GM18873 (cell line): Measurements from ENCODE around the gene RAD9B.
"Not testable (repeated sequence)": the region's sequence is repeated elsewhere in the genome, so short reads cannot be mapped to it uniquely, and the experiment has no call there.

Experiments
- ATAC-seq: cut with Tn5 transposase; IDR thresholded peaks from one replicate; pipeline ENCODE4 v1.9.1; 2021; ENCODE audit warnings: mild to moderate bottlenecking, moderate library complexity, moderate number of reproducible peaks; ENCODE audit not compliant: unreplicated experiment, low FRiP score

The RAD9B gene

DNA sequence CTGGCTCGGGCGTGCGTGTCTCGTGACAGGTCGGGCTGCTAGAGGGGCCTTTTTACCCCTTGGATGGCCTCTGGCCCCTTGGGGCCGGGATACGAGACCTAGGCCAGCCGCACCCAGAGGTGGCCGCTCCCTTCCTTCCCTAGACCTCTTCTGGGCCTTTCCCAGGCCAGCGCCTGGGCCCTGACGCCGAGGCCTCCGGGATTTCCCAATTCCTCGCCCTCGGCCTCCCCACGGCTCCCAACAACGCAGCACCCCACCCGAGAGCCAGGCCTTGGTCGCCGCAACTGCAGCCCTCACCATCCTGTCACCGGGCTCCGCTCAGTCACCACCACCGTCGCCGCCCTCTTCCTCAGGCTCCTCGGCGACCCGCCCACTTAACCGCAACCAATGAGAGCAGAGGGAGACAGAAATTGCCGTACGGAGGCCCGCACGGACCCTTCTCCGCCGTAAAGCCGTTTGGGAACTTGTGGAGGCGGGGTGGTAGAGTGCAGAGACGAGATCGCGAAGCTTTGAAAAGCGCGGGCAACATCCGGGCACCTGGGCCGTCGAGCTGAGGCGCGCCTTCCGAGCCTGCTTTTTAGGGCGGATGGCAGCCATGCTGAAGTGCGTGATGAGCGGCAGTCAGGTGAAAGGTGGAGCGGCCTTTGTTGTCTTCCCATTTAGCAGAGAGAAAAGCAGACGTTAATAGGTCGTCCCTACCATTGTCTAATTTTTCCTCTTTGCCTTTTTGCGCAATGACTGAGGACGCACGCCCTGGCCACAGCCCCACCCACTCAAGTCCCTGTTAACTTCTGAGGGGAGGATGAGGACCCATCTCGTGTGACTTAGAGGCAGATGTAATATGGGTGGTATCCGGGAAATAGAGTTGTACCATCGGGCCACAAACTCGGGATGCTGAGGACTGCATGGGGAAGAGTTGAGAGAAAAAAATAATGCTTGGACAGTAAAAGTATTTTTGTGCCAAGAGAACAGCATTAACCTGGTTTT, at the start of gene RAD9B, which contains the start of gene VPS29:
TSS of gene RAD9B (plus strand) at position 580 of the 987 bp plus-strand sequence. CDS start at position 587, 7 bp downstream.
TSS of gene VPS29 (minus strand) at position 360 of the 987 bp plus-strand sequence. CDS start at position 300, 60 bp downstream.
- peak; percentile 84 for ATAC-seq

DNA sequence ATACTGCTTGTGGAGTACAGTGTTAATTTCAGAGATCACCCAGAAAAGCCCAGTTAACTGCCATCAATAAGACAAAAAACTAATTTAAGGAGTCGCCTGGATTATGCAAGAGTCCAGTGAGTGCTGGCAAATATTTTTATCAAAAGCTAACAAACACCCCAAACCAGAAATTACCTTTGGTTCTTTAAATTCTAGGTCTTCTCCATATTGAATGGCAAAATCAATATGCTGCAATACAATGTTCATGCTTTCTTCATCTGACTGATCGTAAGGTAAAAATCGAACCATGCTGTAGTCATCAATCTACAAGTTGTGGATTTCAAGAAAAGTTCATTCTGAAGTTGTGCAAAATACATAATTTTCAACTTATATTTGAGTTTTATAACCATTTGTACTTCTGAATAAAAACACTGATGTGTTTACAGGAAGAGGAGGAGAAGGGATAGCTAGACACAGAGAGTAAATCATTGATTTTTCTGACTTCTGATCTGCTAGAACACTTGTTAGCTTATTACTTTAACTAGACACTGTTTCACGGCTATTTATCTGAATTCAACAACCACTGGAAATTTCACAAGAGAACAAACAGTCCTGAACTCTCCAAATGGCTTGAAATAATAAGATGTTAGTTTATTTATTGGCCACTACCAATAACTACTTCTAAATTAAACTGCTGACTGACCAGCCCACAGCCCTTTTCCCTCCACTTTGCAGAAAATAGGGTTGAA, 48.4 kb upstream of the RAD9B start:
- no peak for ATAC-seq

DNA sequence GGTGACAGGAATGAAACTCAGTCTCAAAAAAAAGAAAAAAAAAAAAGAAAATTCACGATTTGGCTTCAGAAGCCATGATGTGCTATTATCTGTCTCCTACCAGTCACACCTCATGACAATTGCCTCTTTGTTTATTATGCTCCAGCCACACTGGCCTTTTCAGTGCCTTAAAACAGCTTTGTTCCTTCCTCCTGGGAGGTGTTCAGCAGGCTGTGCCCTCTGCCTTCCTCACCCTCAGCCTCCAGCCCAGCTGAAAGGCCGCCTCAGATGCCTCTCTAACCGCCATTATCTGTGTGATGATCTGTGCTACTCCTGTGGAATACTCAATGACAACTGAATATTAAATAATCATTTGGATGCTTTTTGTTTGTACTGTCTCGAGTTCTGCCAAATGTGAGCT, 43.4 kb upstream of the RAD9B start:
- no peak for ATAC-seq

- ATAC-seq: not testable (repeated sequence)
These were observed 40.9 kb upstream of the RAD9B start for GRCh38 chr12:110461189-110461588.

- ATAC-seq: no peak
These were observed 37.1 kb upstream of the RAD9B start for GRCh38 chr12:110465024-110465423.

DNA sequence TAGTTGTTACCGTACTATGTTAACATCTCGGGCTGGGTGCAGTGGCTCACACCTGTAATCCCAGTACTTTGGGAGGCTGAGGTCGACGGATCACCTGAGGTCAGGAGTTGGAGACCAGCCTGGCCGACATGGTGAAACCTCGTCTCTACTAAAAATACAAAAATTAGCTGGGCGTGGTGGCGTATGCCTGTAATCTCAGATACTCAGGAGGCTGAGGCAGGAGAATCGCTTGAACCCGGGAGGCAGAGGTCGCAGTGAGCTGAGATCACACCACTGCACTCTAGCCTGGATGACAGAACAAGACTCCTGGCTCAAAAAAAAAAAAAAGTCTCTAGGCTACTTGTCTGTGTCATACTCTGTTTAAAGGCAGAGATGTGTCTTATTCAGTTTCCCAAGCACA, 36.4 kb upstream of the RAD9B start:
- not testable (repeated sequence) for ATAC-seq

DNA sequence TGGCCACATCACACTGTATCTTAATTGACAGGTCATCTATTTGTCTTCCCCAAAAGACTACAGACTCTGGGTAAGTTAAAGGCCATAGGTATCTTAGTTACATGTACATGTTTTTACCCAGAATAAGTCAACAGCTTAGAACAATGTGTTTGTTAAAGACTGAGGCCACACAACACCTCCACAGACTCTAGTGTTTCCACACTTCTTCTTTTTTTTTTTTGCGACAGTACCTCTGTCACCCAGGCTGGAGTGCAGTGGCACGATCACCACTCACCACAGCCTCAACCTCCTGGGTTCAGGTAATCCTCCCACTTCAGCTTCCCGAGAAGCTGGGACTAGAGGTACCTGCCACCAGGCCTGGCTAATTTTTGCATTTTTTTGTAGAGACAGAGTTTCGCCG, 35.3 kb upstream of the RAD9B start:
- ATAC-seq: no peak

DNA sequence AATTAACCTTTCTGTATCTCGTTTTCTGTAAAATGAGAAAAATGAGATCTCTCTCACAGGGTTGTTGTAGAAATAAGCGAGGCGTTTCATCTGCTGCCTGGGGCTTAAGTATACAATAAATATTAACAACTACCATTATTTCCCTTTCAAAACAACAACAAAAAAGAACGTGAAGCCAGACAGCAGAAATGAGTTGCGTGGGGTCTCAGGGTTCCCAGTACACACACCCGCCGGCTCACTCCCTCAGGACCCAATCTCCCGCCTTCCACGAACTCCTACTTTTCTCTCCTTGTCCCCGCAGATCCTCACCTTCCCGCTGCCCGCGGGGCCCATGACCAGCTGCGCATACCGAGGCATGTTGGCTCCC, 34.3 kb upstream of the RAD9B start:
- ATAC-seq: no peak

- peak; percentile 78 for ATAC-seq
These were observed 33.7 kb upstream of the RAD9B start, which contains the start of the genes FAM216A and GPN3 for GRCh38 chr12:110468214-110469048. TSS of gene FAM216A (plus strand) at chr12:110468845. CDS start at chr12:110468876, 31 bp downstream. TSS of gene GPN3 (minus strand) at chr12:110468257. CDS start at chr12:110468203, 54 bp downstream.

DNA sequence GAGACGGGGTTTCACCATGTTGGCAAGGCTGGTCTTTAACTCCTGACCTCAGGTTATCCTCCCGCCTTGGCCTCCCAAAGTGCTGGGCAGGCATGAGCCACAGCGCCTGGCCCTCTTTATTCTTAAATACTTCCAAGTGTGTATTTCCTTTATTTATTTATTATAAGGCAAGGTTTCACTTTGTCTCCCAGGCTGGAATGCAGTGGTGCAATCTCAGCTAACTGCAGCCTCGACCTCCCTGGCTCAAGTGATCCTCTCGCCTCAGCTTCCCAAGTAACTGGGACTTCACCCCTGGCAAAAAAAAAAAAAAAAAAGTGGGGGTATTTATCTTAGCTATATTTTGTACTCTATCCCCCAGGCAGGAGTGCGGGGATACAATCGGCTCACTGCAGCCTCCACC, 26.7 kb upstream of the RAD9B start:
- no peak for ATAC-seq

DNA sequence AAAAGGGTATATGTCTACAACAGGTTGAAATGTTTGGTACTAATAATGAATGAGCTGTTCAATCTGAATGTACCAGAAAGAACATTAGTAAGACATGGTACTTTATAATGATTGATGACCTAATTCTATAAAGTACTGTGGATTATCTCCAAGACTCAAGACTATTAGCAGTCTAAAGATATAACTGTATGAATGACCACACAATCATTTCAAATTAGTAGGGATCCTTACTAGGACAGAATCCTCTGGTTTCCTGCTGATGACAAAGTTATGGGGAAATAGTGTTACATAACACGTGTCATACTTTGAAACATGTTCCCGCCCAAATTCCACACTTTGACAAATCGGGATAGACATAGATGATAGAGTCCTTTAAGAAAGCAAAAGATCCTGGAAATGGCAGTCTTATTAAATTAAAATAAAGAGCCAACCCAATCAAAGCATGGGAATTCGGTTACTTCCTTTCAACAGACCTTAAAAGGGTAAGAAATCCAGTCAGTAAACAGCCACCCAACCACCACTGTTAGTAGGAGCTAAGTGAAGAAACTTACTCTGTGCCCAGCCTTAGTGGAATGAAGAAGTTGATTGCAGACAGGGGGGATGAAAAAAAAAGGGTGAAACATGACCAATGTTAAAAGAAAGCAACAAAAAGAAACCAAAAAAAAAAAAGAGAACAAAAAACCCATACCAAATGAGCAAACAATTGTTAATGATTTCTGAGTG, 3.0 kb upstream of the RAD9B start:
- no peak for ATAC-seq

DNA sequence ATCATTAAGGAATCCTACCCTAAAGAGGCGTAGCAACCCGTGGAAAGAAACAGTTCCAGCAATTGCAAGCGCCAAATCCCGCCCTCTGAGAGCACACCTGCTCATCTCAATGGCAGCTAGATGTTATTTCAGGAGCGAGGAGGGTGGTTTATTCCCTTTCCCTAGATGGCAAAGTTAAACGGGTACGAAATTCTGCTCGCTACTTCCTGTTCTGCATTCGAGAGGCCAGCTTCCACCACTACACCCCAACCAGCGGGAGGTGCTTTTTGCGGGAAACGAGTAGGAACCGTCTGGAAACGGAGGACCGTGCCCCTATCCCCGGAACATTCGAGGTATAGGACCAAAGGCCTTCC, 756 bp upstream of the RAD9B start:
- ATAC-seq: no peak

DNA sequence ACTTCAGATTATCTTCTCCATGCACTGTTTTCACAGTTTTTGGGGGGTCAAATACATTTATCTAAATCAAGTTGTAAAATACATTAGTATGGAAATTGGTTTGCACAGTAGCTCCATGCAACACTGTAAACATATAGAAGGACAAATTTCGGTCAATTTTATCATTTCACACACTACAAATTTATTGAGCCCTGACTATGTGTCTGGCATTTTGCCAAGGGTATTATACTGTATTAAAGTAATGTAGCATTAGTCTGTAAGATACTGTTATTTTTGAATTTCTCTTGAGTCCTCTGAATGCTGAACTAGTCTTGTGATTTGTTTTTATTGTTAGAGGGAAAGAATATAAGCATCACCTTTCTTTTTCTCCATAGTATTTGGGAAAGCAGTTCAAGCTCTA, 1.3 kb downstream of the RAD9B start:
- ATAC-seq: no peak

GRCh38 chr12:110505332-110505731, 3.2 kb downstream of the RAD9B start:
- no peak for ATAC-seq

- no peak for ATAC-seq
These were observed 6.0 kb downstream of the RAD9B start for GRCh38 chr12:110508071-110508586.

DNA sequence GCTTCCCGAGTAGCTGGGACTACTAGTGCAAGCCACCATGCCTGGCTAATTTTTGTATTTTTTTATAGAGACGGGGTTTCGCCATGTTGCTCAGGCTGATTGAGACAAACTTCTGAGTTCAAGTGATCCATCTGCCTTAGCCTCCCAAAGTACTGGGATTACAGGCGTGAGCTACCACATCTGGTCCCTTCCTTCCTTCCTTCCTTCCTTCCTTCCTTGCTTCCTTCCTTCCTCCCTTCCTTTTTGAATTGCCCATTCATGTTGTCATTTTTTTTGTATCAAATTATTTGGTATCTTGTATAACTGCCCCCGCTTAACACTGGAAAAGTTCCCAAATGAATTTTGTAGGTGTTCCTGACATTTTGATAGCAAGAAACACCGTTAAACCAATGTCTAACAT, 11.7 kb downstream of the RAD9B start:
- no peak for ATAC-seq

- no peak for ATAC-seq
These were observed 12.2 kb downstream of the RAD9B start for GRCh38 chr12:110514363-110514762.

DNA sequence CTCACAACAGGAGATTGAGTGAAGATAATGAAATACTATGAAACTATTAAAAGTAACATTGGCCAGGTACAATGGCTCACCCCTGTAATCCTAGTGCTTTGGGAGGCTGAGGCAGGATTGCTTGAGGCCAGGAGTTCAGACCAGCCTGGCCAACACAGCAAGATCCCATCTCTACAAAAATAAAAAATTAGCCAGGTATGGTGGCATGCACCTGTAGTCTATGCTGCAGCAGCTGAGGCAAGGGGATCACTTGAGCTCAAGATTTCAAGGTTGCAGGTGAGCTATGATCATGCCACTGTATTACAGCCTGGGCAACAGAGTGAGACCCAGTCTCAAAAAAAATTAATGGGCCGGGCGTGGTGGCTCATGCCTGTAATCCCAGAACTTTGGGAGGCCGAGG, 14.9 kb downstream of the RAD9B start:
- no peak for ATAC-seq

DNA sequence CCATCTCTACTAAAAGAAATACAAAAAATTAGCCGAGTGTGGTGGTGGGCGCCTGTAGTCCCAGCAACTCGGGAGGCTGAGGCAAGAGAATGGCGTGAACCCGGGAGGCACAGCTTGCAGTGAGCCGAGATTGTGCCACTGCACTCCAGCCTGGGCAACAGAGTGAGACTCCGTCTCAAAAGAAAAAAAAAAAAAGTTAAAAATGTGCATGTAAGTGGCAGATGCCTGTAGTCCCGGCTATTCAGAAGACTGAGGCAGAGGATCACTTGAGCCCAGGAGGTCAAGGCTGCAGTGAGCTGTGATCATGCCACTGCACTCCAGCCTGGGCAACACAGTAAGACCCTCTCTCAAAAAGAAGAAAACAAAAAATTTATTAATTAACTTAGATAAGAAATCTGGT, 15.9 kb downstream of the RAD9B start:
- ATAC-seq: not testable (repeated sequence)
